OCI-LY3 (cell line): ENCODE data around the gene FUBP1.

Experiments
- H2AFZ ChIP-seq: fragments of 200-600, 300-600 bp; shearing (Covaris generic); 2 replicates; pipeline ENCODE4 v1.6.0; 2014; ENCODE audit warnings: antibody characterized with exemption, low read depth, low read length
- H3K27ac ChIP-seq: fragments of 200-600, 300-600 bp; sonication (generic); 2 replicates; pipeline ENCODE4 v1.5.1; 2014; ENCODE audit warnings: mild to moderate bottlenecking, low read length, moderate library complexity, mixed read lengths
- H3K27me3 ChIP-seq: fragments of 200-600, 300-600 bp; sonication (generic); 2 replicates; pipeline ENCODE4 v1.6.1; 2014; ENCODE audit warnings: low read depth, low read length, mixed read lengths
- H3K36me3 ChIP-seq: fragments of 200-600, 300-600 bp; sonication (generic); replicated peaks from 2 replicates; pipeline ENCODE3; 2014; ENCODE audit warnings: low read depth, low read length, mixed read lengths
- H3K4me1 ChIP-seq: fragments of 300-600, 200-600 bp; sonication (generic); 2 replicates; pipeline ENCODE4 v1.6.1; 2014; ENCODE audit warnings: low read length, mixed read lengths
- H3K4me2 ChIP-seq: fragments of 200-600, 300-600 bp; sonication (generic); 2 replicates; pipeline ENCODE4 v1.6.1; 2014; ENCODE audit warnings: low read length, mixed read lengths
- H3K4me3 ChIP-seq: fragments of 300-600, 200-600 bp; sonication (generic); 2 replicates; pipeline ENCODE4 v1.5.1; 2014; ENCODE audit warnings: antibody characterized with exemption, mild to moderate bottlenecking, low read length, moderate library complexity
- H3K79me2 ChIP-seq: fragments of 300-600, 200-600 bp; shearing (Covaris generic); 2 replicates; pipeline ENCODE4 v1.6.1; 2014; ENCODE audit warnings: mild to moderate bottlenecking, low read length, mixed read lengths
- H3K9ac ChIP-seq: fragments of 300-600, 200-600 bp; shearing (Covaris generic); 2 replicates; pipeline ENCODE4 v1.6.0; 2014; ENCODE audit warnings: mild to moderate bottlenecking, low read length, moderate library complexity
- H3K9me3 ChIP-seq: fragments of 200-600, 300-600 bp; shearing (Covaris generic); 2 replicates; pipeline ENCODE4 v1.6.1; 2014; ENCODE audit warnings: low read length, mixed read lengths; ENCODE audit not compliant: insufficient read depth
- H4K20me1 ChIP-seq: fragments of 200-600, 300-600 bp; sonication (generic); 2 replicates; pipeline ENCODE4 v1.6.1; 2016; ENCODE audit warnings: low read length, mixed read lengths; ENCODE audit not compliant: insufficient read depth
- CTCF ChIP-seq: fragments of 200-600, 300-600 bp; sonication (generic); IDR thresholded peaks from 2 replicates; pipeline ENCODE4 v1.5.1; 2014; ENCODE audit warnings: antibody characterized with exemption, low read length, low read depth
- EZH2phosphoT487 ChIP-seq: fragments of 200-600 bp; shearing (Covaris generic); IDR thresholded peaks from 2 replicates; pipeline ENCODE4 v1.6.1; 2018; ENCODE audit warnings: antibody characterized with exemption, mixed run types, low read depth

The FUBP1 gene

GRCh38 chr1:78011050-78011449, 32.2 kb upstream of the FUBP1 start:
- H3K9me3 ChIP-seq, result no peaks in the 10 kb centered on the region
- H3K27me3 ChIP-seq, result no peaks in the 10 kb centered on the region
- no peak overlapping the region for H3K9ac ChIP-seq
- TF ChIP-seq EZH2phosphoT487, result no peak
- TF ChIP-seq CTCF, result no peak
- no peak overlapping the region for H3K4me2 ChIP-seq
- H3K79me2 ChIP-seq, result no peaks in the 10 kb centered on the region
- H3K4me3 ChIP-seq, result no peak overlapping the region
- no peaks in the 10 kb centered on the region for H4K20me1 ChIP-seq
- no peaks in the 10 kb centered on the region for H3K36me3 ChIP-seq
- no peak overlapping the region for H2AFZ ChIP-seq
- no peak overlapping the region for H3K27ac ChIP-seq
- H3K4me1 ChIP-seq, result no peaks in the 10 kb centered on the region

- Histone ChIP-seq H3K4me2 (no peak overlapping the region), H3K79me2 (no peaks in the 10 kb centered on the region), H3K9me3 (no peaks in the 10 kb centered on the region), H2AFZ (no peak overlapping the region), H3K4me3 (no peak overlapping the region), H3K27ac (no peak overlapping the region), H3K4me1 (peaks cover 3% of the 10 kb centered on the region; the same call in 1 of the 2 replicates), H4K20me1 (no peaks in the 10 kb centered on the region), H3K9ac (no peak overlapping the region), H3K27me3 (no peaks in the 10 kb centered on the region), H3K36me3 (no peaks in the 10 kb centered on the region)
- no peak for TF ChIP-seq EZH2phosphoT487
- TF ChIP-seq CTCF, result no peak
These were observed 31.0 kb upstream of the FUBP1 start for GRCh38 chr1:78009836-78010235.

GRCh38 chr1:78009276-78009675, 30.4 kb upstream of the FUBP1 start:
- no peak overlapping the region for H3K4me3 ChIP-seq
- H4K20me1 ChIP-seq, result no peaks in the 10 kb centered on the region
- H3K4me1 ChIP-seq, result peaks cover 3% of the 10 kb centered on the region; the same call in 1 of the 2 replicates
- no peaks in the 10 kb centered on the region for H3K27me3 ChIP-seq
- H3K9ac ChIP-seq, result no peak overlapping the region
- no peak overlapping the region for H2AFZ ChIP-seq
- H3K36me3 ChIP-seq, result no peaks in the 10 kb centered on the region
- no peak overlapping the region for H3K4me2 ChIP-seq
- H3K9me3 ChIP-seq, result no peaks in the 10 kb centered on the region
- no peak for TF ChIP-seq CTCF
- no peak for TF ChIP-seq EZH2phosphoT487
- H3K27ac ChIP-seq, result no peak overlapping the region
- H3K79me2 ChIP-seq, result no peaks in the 10 kb centered on the region

GRCh38 chr1:78007677-78008341, 28.9 kb upstream of the FUBP1 start:
- H3K36me3 ChIP-seq, result no peaks in the 10 kb centered on the region
- H3K79me2 ChIP-seq, result no peaks in the 10 kb centered on the region
- no peak for TF ChIP-seq EZH2phosphoT487
- TF ChIP-seq CTCF, result no peak
- H3K27me3 ChIP-seq, result no peaks in the 10 kb centered on the region
- H3K27ac ChIP-seq, result no peak overlapping the region
- no peaks in the 10 kb centered on the region for H3K9me3 ChIP-seq
- no peak overlapping the region for H3K4me2 ChIP-seq
- no peak overlapping the region for H3K4me3 ChIP-seq
- H4K20me1 ChIP-seq, result no peaks in the 10 kb centered on the region
- no peak overlapping the region for H2AFZ ChIP-seq
- H3K4me1 ChIP-seq, result peaks cover 15% of the 10 kb centered on the region
- no peak overlapping the region for H3K9ac ChIP-seq
